Aorta (tissue), 5 donors: ENCODE data around the gene SEMA5B. TPM values are rescaled to one million over a fixed set of nuclear protein-coding genes. Genes with fewer than 3 reads are reported as not detected.

Source experiments
- ATAC-seq: fragments of 200-7000 bp; cut with Tn5 transposase; one replicate; pipeline ENCODE4 v1.9.1; 2022; ENCODE audit warnings: moderate library complexity; ENCODE audit not compliant: low FRiP score
- DNase-seq, 2 donors: peaks; one replicate each; pipeline ENCODE4 v3.0.0-alpha.2; 2020
- H3K27ac ChIP-seq, 2 donors: one replicate each; pipeline ENCODE4 v1.5.1; 2013; ENCODE audit warnings: low read length in 2 of 2, mild to moderate bottlenecking in 2 of 2, moderate library complexity in 2 of 2, control low read depth in 1 of 2, inconsistent platforms in 1 of 2, low read depth in 1 of 2
- H3K27me3 ChIP-seq, 2 donors: one replicate each; pipeline ENCODE4 v1.6.1; 2013; ENCODE audit warnings: control low read depth in 1 of 2, low read length in 1 of 2, mild to moderate bottlenecking in 1 of 2, moderate library complexity in 1 of 2; ENCODE audit not compliant: insufficient read depth in 2 of 2, control insufficient read depth in 1 of 2
- H3K36me3 ChIP-seq, 2 donors: one replicate each; pipeline ENCODE4 v1.6.1; 2013; ENCODE audit warnings: control low read depth in 1 of 2, low read length in 1 of 2, mild to moderate bottlenecking in 1 of 2; ENCODE audit not compliant: insufficient read depth in 2 of 2, control insufficient read depth in 1 of 2
- H3K4me1 ChIP-seq, 2 donors: one replicate each; pipeline ENCODE4 v1.6.1; 2013; ENCODE audit warnings: low read length in 2 of 2, control low read depth in 1 of 2, mild to moderate bottlenecking in 1 of 2, moderate library complexity in 1 of 2; ENCODE audit not compliant: insufficient read depth in 2 of 2, control insufficient read depth in 1 of 2
- H3K4me3 ChIP-seq, 2 donors: one replicate each; pipeline ENCODE4 v1.5.1; 2013; ENCODE audit warnings: low read length in 2 of 2, control low read depth in 1 of 2, mild to moderate bottlenecking in 1 of 2
- H3K9me3 ChIP-seq: one replicate; pipeline ENCODE4 v1.6.1; 2013; ENCODE audit warnings: mild to moderate bottlenecking, low read length; ENCODE audit not compliant: control insufficient read depth
- WGBS, 2 donors: extraction: QIAGEN DNeasy Blood & Tissue Kit; methylation state at CpG; one replicate each; pipeline ENCODE4 v1.1.7; 2013; 5-methylcytosine and 5-hydroxymethylcytosine counted together
- intact Hi-C, 2 donors: fragments of 100-400 bp; cut with DNase I; formaldehyde crosslinking; loops; one replicate each; pipeline versions ENCODE4 v1.14.2 to v1.15.0; 2022
- polyA plus RNA-seq, 2 donors: library from polyadenylated mRNA; stranded (reverse); fragments of 200-250 nt; gene quantifications; one replicate each; pipeline ENCODE4 v1.2.3, GENCODE V29; 2013
- total RNA-seq, 2 donors: library from RNA; stranded (reverse); fragmentation: NEBNext Ultra II Directional; extraction: Animal tissue kit (Norgen Biotek cat#: 25700); gene quantifications; one replicate each; pipeline ENCODE4 v1.2.1, GENCODE V29; 2021
- donor health status: healthy with polysubstance abuse.
- donor health status: Bipolar disorder and iron deficiency.
- donor health status: DM: no; HTN: no; CAD: no.
- donor health status: DM: no; HTN: no; CAD: no.
- donor health status: DM: yes; HTN: yes; CAD: no.

SEMA5B gene
- total and polyA plus RNA-seq, 4 donors = under 0.01 to 4.9 (median 0.92) TPM

DNA sequence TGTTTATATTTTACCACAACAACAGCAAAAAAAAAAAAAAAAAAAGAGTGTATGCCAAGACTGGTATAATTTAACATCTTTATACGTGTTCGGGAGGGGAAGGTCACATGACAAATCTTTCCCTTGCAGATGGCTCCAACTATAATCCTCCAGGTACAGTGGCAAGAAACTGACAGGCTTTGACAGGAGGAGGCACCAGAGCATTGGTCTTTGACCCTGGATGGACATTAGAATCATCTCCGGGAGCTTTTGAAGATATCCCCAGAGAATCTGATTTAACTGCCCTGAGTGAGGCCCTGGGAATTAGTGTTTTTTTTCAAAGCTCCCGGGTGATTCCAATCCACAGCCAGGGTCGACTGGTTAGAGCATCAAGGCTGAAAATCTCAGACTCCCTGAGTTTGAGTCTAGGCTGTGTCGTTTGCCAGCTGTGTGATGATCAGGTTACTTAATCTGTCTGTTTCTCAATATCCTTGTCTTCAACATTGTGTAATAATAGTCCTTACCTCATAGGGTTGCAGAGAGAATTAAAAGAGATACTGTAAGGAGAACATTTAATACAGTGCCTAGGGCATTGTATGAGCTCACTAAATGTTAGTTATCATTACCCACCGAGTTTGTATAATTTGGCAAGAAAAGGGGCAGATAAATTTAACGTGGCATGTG, 8.9 kb upstream of the SEMA5B start:
- H3K27me3 ChIP-seq = no peaks in the 10 kb centered on the region
- ATAC-seq (peak; percentile 83), DNase-seq (no peak)
- intact Hi-C loops = loop anchor here (2.0 to 10.0 kb wide), 2 partner anchors 52 to 218 kb away; no protein-coding TSS in a partner anchor
- no peak overlapping the region for H3K27ac ChIP-seq
- 7 to 8% methylated on average over 8 of the region's 8 CpGs for WGBS, 2 donors
- peaks cover 0 to 4% of the 10 kb centered on the region in 2 donors for H3K4me1 ChIP-seq
- H3K4me3 ChIP-seq = no peak overlapping the region
- H3K36me3 ChIP-seq = no peaks in the 10 kb centered on the region
- no peaks in the 10 kb centered on the region for H3K9me3 ChIP-seq

DNA sequence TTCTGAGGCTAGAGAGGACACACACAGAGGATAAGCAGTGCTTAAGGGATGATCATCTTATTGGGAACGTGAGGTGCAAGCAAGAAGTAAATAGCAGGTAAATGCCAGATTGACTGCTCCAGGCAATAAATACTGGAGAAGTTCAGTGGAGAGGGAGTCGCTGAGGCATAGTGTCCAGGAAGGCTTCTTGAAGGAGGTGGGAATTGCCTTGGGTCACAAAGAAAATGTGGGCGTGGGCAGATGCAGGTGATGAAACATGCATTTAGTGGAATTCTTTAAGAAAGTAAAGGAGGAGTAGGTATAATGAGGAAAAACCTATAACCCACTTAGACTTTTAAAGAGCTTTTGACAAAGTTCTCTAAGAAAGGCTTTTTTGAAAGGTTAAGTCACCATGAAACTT, 7.4 kb upstream of the SEMA5B start:
- H3K36me3 ChIP-seq = no peaks in the 10 kb centered on the region
- intact Hi-C loops = loop anchor here in 1 of 2 donors (10.0 kb wide), 1 partner anchor 220 kb away; no protein-coding TSS in a partner anchor
- H3K4me3 ChIP-seq = no peak overlapping the region
- 93 to 98% methylated on average over 3 of the region's 3 CpGs for WGBS, 2 donors
- DNase-seq (no peak), ATAC-seq (no peak)
- H3K4me1 ChIP-seq = peaks cover 0 to 4% of the 10 kb centered on the region in 2 donors
- no peaks in the 10 kb centered on the region for H3K27me3 ChIP-seq
- no peaks in the 10 kb centered on the region for H3K9me3 ChIP-seq
- no peak overlapping the region for H3K27ac ChIP-seq

DNA sequence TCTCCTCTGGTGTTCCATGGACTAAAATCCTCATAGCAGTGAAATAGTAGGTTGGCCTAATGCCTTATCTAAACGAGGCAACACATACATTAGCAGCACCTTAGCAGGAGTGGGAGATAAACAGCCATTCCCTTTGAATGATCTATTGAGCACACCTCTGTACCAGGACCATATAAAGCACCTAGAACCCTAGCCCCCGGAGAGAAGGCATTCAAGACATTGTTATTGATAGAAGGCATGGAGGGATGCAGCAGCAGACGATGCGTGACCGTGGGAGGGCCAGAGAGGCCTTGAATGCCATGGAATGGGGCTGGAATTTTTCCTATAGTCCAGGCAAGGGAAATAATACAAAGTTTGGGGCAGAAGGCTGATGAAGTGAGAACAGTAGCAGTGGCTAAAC, 6.6 kb upstream of the SEMA5B start:
- intact Hi-C loops = loop anchor here in 1 of 2 donors (10.0 kb wide), 1 partner anchor 221 kb away; no protein-coding TSS in a partner anchor
- DNase-seq (no peak), ATAC-seq (no peak)
- 95 to 96% methylated on average over 5 of the region's 5 CpGs for WGBS, 2 donors
- no peak overlapping the region for H3K27ac ChIP-seq
- H3K9me3 ChIP-seq = no peaks in the 10 kb centered on the region
- no peak overlapping the region for H3K4me3 ChIP-seq
- no peaks in the 10 kb centered on the region for H3K27me3 ChIP-seq
- peaks cover 0 to 4% of the 10 kb centered on the region in 2 donors for H3K4me1 ChIP-seq
- no peaks in the 10 kb centered on the region for H3K36me3 ChIP-seq

DNA sequence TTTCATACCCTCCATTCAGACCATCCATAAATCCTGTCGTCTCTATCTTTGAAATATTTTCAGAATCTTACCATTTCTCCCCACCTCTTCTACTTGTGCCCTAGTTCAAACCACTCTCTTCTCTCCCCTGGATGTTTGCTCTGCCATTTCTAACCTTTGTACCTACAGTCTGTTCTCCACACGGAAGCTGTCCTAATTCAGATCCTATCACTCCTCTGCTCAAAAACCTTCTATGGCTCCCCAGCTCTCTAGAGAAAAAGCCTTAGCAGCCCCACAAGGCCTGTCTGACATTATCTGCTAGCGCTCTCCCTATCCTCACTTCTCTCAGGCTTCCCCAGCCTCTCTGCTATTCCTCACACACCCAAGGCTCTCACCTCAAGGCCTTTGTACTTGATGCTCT, 4.5 kb upstream of the SEMA5B start:
- H3K4me1 ChIP-seq = no peaks in the 10 kb centered on the region
- intact Hi-C loops = loop anchor here in 1 of 2 donors (10.0 kb wide), 1 partner anchor 223 kb away; no protein-coding TSS in a partner anchor
- no peaks in the 10 kb centered on the region for H3K36me3 ChIP-seq
- ATAC-seq (no peak), DNase-seq (no peak)
- H3K4me3 ChIP-seq = no peak overlapping the region
- 79 to 91% methylated on average over 3 of the region's 3 CpGs for WGBS, 2 donors
- H3K27me3 ChIP-seq = no peaks in the 10 kb centered on the region
- no peaks in the 10 kb centered on the region for H3K9me3 ChIP-seq
- no peak overlapping the region for H3K27ac ChIP-seq

DNA sequence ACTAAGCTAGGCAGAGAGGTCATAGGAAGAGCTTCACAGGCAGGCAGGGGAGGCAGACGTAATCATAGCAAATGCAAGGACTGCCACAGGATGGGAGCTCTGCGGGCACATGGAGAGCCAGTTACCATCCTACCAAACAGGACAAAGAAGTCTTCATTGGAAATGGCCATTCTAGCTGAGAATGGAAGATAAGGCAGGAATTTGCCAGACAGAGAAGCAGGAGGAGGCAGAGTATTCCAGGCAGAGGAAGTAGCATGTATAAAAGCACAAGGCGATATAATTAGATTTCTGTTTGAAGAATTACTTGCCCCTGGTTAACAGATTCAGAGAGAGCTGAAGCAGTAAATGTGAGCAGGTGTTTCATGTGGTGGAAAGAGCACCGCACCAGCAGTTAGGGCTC, 3.5 kb upstream of the SEMA5B start:
- Histone ChIP-seq H3K4me3 (no peak overlapping the region), H3K9me3 (no peaks in the 10 kb centered on the region), H3K4me1 (no peaks in the 10 kb centered on the region), H3K27ac (no peak overlapping the region), H3K36me3 (no peaks in the 10 kb centered on the region), H3K27me3 (no peaks in the 10 kb centered on the region)
- intact Hi-C loops = loop anchor here in 1 of 2 donors (10.0 kb wide), 1 partner anchor 224 kb away; no protein-coding TSS in a partner anchor
- WGBS, 2 donors = 88 to 91% methylated on average over 4 of the region's 4 CpGs
- DNase-seq (no peak), ATAC-seq (no peak)

DNA sequence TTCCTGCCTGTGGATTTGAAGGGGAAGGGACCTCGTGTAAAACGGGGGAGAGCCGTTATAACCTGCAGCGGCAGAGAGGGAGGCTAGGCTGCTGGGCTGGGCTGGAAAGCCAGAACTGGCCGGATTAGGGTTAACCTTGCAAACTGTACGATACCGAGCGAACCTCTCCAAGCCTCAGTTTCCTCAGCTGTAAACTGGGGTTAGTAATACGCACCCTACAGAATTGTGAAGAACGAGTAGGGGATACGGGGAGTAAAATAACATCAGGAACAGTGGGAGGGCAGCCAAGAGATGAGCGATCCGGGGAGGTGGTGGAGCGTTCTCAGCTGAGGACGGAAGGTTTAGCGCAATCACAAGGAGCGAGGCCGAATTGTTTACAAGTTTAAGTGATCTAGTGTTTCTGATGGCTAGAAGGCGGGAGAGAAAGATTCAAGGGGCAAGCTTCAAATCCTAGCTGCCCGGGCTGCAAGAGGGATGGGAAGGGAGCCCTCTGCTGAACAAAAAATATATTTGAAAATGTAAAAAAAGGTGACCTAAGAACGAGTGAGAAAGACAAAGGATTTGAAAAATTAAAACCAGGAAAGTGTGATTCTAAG, 768 bp upstream of the SEMA5B start:
- no peak for DNase-seq
- Histone ChIP-seq H3K9me3 (no peaks in the 10 kb centered on the region), H3K4me3 (peak overlapping the region; percentile 40 to 65), H3K27me3 (no peaks in the 10 kb centered on the region), H3K36me3 (no peaks in the 10 kb centered on the region), H3K27ac (no peak overlapping the region), H3K4me1 (no peaks in the 10 kb centered on the region)
- ATAC-seq = peak; percentile 77
- 1 to 3% methylated on average over 21 of the region's 21 CpGs for WGBS, 2 donors
- intact Hi-C loops = loop anchor here (1.0 to 5.0 kb wide), 3 partner anchors 85 to 229 kb away; no protein-coding TSS in a partner anchor

DNA sequence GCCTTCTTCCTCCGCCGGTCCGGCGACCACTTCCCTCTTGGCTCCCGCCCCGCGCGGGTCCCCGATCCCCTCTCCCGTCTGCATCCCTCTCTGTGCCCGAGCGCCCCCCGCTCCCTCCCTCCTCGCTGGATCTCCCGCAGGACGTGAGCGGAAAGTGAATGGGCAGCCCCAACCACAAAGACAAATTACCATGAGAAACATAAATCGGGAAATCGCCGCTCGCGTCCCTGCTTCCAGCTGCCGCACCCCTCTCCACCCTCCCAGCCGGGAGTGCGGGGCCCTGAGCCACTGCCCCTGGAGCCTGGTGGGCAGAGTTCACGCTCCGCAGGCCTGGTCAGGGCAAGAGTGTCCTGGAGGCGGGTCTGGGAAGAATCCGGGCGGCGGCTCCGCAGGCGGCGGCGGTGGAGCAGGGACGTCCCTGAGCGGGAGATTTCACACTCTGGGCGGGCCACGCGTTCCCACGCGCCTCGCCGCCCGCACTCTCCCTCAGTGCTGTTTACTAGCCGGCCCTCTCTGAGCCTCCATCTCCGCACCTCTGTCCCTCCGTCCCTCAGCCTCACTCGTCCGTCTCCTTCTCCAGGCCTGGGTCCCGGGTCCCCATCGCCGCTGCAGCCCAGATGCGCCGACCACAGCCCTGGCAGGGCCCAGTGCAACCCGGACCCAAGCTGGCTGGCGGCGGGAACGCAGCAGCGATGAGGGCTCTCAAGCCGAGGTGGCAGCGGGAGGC, 835 bp downstream of the SEMA5B start:
- no peaks in the 10 kb centered on the region for H3K36me3 ChIP-seq
- WGBS, 2 donors = 1% methylated on average over 56 to 62 of the region's 62 CpGs
- no peaks in the 10 kb centered on the region for H3K9me3 ChIP-seq
- H3K27me3 ChIP-seq = no peaks in the 10 kb centered on the region
- H3K4me1 ChIP-seq = no peaks in the 10 kb centered on the region
- ATAC-seq (peak; percentile 60), DNase-seq (peak; percentile 64 to 85)
- peak overlapping the region; percentile 40 to 65 for H3K4me3 ChIP-seq
- intact Hi-C loops = loop anchor here in 1 of 2 donors (5.0 kb wide), 1 partner anchor 231 kb away; no protein-coding TSS in a partner anchor
- no peak overlapping the region for H3K27ac ChIP-seq

DNA sequence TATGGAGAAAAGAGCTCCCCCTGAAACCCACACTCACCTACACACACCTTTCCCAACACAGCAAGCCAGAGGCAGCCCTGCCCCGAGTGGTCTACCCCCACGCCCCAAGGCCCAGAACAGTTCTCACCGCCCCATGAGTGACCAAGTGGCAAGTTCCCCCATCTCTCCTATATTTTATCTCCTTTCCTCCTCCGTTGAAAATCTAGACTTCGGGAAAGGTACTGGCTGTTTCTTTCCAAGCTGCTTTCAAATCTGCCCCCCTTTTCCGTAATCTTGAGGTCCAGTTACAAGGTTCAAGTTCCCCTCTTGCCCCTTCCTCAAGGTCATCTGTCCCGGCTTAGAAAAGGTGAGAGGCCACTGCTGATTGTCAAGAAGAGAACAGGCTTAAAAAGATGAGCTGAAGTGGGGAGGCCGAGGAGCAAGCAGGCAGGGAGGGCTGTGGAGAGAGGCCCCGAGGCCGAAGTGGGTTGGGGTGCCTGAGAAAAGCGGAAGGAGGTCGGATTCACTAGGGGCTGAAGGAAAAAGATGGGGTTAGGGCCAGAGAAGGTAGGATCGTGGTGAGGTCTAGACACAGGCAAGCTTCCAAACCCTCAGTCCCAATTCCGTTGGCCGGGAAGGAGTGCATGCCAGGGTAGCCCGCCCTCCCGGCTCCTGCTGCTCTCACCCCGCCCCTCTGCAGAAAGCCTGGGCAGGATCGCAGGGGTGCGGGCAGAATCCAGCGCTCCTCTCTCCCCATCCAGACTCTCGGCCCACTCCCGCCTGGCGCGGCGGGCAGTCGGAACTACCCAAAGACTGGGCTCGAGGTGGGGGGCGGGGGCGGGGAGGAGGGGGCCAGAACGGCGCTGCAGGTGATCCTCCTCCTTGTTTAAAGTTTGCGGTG, 1.7 kb downstream of the SEMA5B start:
- 23 to 24% methylated on average over 27 to 33 of the region's 33 CpGs for WGBS, 2 donors
- intact Hi-C loops = loop anchor here in 1 of 2 donors (5.0 kb wide), 1 partner anchor 231 kb away; no protein-coding TSS in a partner anchor
- Histone ChIP-seq H3K4me1 (no peaks in the 10 kb centered on the region), H3K36me3 (no peaks in the 10 kb centered on the region), H3K4me3 (peak overlapping the region in 1 of 2 donors; percentile 19), H3K27me3 (no peaks in the 10 kb centered on the region), H3K9me3 (no peaks in the 10 kb centered on the region), H3K27ac (no peak overlapping the region)
- peak; percentile 61 for ATAC-seq
- peak; percentile 50 to 79 for DNase-seq
